Mucosa of rectum (tissue), 2 donors: Measurements from ENCODE around the gene TEX2.

Source experiments
- H3K27ac ChIP-seq, 2 donors: one replicate each; pipeline ENCODE4 v1.7.0; 2013; ENCODE audit warnings: inconsistent platforms in 2 of 2, low read depth in 2 of 2, low read length in 2 of 2
- H3K27me3 ChIP-seq, 2 donors: one replicate each; pipeline ENCODE4 v1.7.0; 2013; ENCODE audit warnings: low read length in 2 of 2; ENCODE audit not compliant: control insufficient read depth in 2 of 2, insufficient read depth in 2 of 2
- H3K36me3 ChIP-seq, 2 donors: one replicate each; pipeline ENCODE4 v1.7.0; 2013; ENCODE audit warnings: low read length in 2 of 2; ENCODE audit not compliant: control insufficient read depth in 2 of 2, insufficient read depth in 2 of 2
- H3K4me1 ChIP-seq, 2 donors: one replicate each; pipeline ENCODE4 v1.7.0; 2013; ENCODE audit warnings: low read length in 2 of 2, mild to moderate bottlenecking in 1 of 2; ENCODE audit not compliant: control insufficient read depth in 2 of 2, insufficient read depth in 2 of 2
- H3K4me3 ChIP-seq, 2 donors: one replicate each; pipeline ENCODE4 v1.7.0; 2013; ENCODE audit warnings: low read length in 2 of 2
- H3K9ac ChIP-seq, 2 donors: one replicate each; pipeline ENCODE4 v1.7.0; 2013; ENCODE audit warnings: low read length in 2 of 2, low read depth in 1 of 2, mild to moderate bottlenecking in 1 of 2
- H3K9me3 ChIP-seq, 2 donors: one replicate each; pipeline ENCODE4 v1.7.0; 2013; ENCODE audit warnings: low read length in 2 of 2; ENCODE audit not compliant: control insufficient read depth in 2 of 2
- donor health status: healthy.
- donor health status: Normal muscosa, but diverticular disease.

Gene TEX2

GRCh38 chr17:64269687-64270649 is 6.9 kb upstream of the TEX2 start:
- Histone ChIP-seq H3K36me3 (no peaks in the 10 kb centered on the region), H3K9me3 (no peaks in the 10 kb centered on the region), H3K4me3 (no peak overlapping the region), H3K4me1 (no peaks in the 10 kb centered on the region), H3K9ac (no peak overlapping the region), H3K27ac (no peak overlapping the region), H3K27me3 (no peaks in the 10 kb centered on the region)

- Histone ChIP-seq H3K9me3 (no peaks in the 10 kb centered on the region), H3K4me3 (no peak overlapping the region), H3K36me3 (no peaks in the 10 kb centered on the region), H3K4me1 (peaks cover 6 to 19% of the 10 kb centered on the region in 2 donors), H3K27me3 (peaks cover 0 to 2% of the 10 kb centered on the region in 2 donors), H3K27ac (no peak overlapping the region), H3K9ac (no peak overlapping the region)
Observed at GRCh38 chr17:64264891-64265290, 1.8 kb upstream of the TEX2 start.

- H3K27me3 ChIP-seq, result peaks cover 0 to 2% of the 10 kb centered on the region in 2 donors
- H3K9ac ChIP-seq, result peak overlapping the region; percentile 78 to 80
- peak overlapping the region; percentile 75 to 90 for H3K4me3 ChIP-seq
- H3K36me3 ChIP-seq, result no peaks in the 10 kb centered on the region
- H3K9me3 ChIP-seq, result no peaks in the 10 kb centered on the region
- H3K27ac ChIP-seq, result peak overlapping the region; percentile 77 to 88
- H3K4me1 ChIP-seq, result peaks cover 6 to 19% of the 10 kb centered on the region in 2 donors
Observed at GRCh38 chr17:64262198-64262999, 661 bp downstream of the TEX2 start.

- Histone ChIP-seq H3K4me1 (peaks cover 6 to 19% of the 10 kb centered on the region in 2 donors), H3K9ac (peak overlapping the region; percentile 78 to 80), H3K9me3 (no peaks in the 10 kb centered on the region), H3K27ac (peak overlapping the region; percentile 77 to 88), H3K4me3 (peak overlapping the region; percentile 75 to 90), H3K36me3 (no peaks in the 10 kb centered on the region), H3K27me3 (peaks cover 0 to 2% of the 10 kb centered on the region in 2 donors)
Observed at GRCh38 chr17:64261417-64262145, 1.5 kb downstream of the TEX2 start.

- peaks cover 0 to 2% of the 10 kb centered on the region in 2 donors for H3K27me3 ChIP-seq
- peaks cover 6 to 19% of the 10 kb centered on the region in 2 donors for H3K4me1 ChIP-seq
- no peak overlapping the region for H3K27ac ChIP-seq
- no peak overlapping the region for H3K9ac ChIP-seq
- peak overlapping the region in 1 of 2 donors; percentile 90 for H3K4me3 ChIP-seq
- H3K9me3 ChIP-seq, result no peaks in the 10 kb centered on the region
- H3K36me3 ChIP-seq, result no peaks in the 10 kb centered on the region
Observed at GRCh38 chr17:64260886-64261285, 2.2 kb downstream of the TEX2 start.

GRCh38 chr17:64259922-64260321 is 3.1 kb downstream of the TEX2 start:
- Histone ChIP-seq H3K36me3 (no peaks in the 10 kb centered on the region), H3K9me3 (no peaks in the 10 kb centered on the region), H3K4me3 (no peak overlapping the region), H3K4me1 (peaks cover 6 to 19% of the 10 kb centered on the region in 2 donors), H3K27ac (no peak overlapping the region), H3K27me3 (peaks cover 0 to 2% of the 10 kb centered on the region in 2 donors), H3K9ac (no peak overlapping the region)

GRCh38 chr17:64259426-64259825 is 3.6 kb downstream of the TEX2 start:
- H3K4me1 ChIP-seq, result peaks cover 6 to 19% of the 10 kb centered on the region in 2 donors
- no peak overlapping the region for H3K9ac ChIP-seq
- H3K4me3 ChIP-seq, result no peak overlapping the region
- no peak overlapping the region for H3K27ac ChIP-seq
- H3K27me3 ChIP-seq, result peaks cover 0 to 2% of the 10 kb centered on the region in 2 donors
- no peaks in the 10 kb centered on the region for H3K36me3 ChIP-seq
- no peaks in the 10 kb centered on the region for H3K9me3 ChIP-seq

GRCh38 chr17:64256913-64257807 is 5.9 kb downstream of the TEX2 start:
- Histone ChIP-seq H3K9me3 (no peaks in the 10 kb centered on the region), H3K27me3 (no peaks in the 10 kb centered on the region), H3K4me1 (peaks cover 3 to 14% of the 10 kb centered on the region in 2 donors), H3K9ac (no peak overlapping the region), H3K4me3 (no peak overlapping the region), H3K27ac (no peak overlapping the region), H3K36me3 (no peaks in the 10 kb centered on the region)

- Histone ChIP-seq H3K27ac (no peak overlapping the region), H3K36me3 (no peaks in the 10 kb centered on the region), H3K27me3 (no peaks in the 10 kb centered on the region), H3K4me1 (peaks cover 0 to 4% of the 10 kb centered on the region in 2 donors), H3K9me3 (no peaks in the 10 kb centered on the region), H3K4me3 (no peak overlapping the region), H3K9ac (no peak overlapping the region)
Observed at GRCh38 chr17:64255764-64256163, 7.3 kb downstream of the TEX2 start.
